GM21825 (cell line): ENCODE measurements around the gene NOX4.
"Not testable (repeated sequence)": the region's sequence is repeated elsewhere in the genome, so short reads cannot be mapped to it uniquely, and the experiment has no call there.

Experiments used
- ATAC-seq: cut with Tn5 transposase; IDR thresholded peaks from one replicate; pipeline ENCODE4 v1.9.1; 2021; ENCODE audit warnings: mild to moderate bottlenecking, moderate library complexity; ENCODE audit not compliant: unreplicated experiment

Gene NOX4

DNA sequence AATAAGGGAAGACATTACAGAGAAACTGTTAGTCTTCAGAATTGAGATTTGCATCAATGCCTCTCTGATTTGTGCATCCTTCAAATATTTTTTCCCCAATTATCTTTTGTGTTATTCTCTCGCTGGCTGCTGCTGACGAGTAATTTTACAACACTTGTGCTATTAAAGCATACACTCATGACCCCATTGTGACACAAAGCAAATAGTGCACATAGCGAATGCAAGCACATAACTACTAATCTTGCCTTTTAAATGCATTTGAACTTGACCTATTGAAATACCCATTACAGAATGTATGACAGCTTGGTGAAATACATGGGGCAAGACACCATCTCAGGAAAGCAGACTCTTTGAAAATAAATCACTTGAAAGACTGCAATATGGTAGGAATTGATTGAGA is 180.6 kb downstream of the NOX4 start:
- ATAC-seq: not testable (repeated sequence)

DNA sequence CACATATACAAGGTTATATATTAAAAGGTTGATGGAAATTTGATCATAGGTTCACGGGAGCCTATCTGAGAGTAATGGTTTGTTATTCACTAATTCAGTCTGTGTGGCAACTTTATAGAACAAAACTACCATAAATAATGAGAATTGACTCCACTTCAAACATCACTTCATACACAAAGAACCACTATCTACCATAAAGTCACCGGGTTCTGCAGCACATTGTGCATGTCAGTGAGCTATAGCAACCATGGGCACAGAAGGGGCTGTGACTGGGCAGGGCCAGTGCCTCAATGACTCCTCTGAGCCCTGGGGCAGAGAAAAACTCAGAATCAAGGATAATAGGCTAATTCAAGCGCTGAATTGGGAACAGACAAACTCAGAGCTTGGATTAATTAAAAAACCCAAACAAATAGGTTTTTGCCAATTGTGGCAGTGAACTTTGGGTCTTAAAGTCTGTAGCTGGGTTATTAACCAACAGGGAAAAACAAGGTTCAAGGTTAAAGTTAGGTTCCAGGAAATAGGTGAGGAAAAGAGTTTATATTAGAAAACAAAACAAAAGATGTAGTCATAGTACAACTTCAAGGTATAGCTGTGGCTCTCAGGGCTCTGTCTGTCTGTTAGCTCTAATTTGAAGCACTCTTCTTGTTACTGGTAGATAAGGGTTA is 181.7 kb downstream of the NOX4 start:
- not testable (repeated sequence) for ATAC-seq

DNA sequence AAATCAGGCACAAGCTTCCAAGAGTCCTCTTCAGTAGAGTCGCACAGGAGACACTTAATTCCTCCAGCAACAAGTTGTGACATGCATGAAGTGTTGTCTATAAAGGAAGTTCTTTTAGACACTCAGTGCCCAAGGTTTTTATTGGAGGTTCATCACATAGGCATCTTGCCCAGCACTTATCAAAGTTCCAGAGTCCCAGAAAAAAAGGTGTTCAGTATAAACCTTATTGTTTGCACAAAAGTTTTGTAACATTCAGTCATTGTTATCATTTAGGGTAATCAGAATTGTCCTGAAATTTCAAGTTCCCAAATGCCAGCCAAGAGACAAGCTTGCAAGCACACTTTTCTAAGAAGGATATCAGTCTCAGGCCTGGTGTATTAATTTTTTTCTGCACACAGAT is 182.9 kb downstream of the NOX4 start:
- ATAC-seq: not testable (repeated sequence)

DNA sequence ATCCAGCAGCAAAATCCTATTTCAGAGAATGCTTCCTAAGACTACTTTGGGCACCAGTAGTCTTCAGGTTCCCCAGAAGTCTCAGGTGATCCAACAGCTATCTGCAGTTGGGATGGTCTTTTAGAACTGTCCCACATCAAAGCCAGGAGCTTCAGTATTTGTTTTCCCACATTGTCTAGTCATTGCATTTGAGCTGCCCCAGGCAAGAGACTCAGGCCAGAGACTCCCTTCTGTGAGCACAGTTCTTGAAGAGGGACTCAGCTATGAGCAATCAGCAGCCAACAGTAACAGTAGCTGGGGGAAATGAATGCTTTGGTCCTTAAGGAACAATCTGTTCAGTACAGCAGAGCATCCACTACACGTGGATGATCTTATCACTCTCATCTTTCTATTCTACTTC is 188.1 kb downstream of the NOX4 start:
- ATAC-seq: not testable (repeated sequence)

DNA sequence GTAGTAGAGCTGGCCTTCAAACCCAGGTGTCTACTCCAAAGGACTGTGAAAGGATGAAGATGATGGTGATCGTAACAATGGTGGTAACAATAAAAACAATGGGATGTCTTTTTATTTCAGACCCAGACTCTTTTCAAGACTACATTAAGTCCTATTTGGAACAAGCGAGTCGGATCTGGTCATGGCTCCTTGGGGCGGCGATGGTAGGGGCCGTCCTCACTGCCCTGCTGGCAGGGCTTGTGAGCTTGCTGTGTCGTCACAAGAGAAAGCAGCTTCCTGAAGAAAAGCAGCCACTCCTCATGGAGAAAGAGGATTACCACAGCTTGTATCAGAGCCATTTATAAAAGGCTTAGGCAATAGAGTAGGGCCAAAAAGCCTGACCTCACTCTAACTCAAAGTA is 196.2 kb downstream of the NOX4 start:
- ATAC-seq: not testable (repeated sequence)

GRCh38 chr11:89293965-89294679 is 197.1 kb downstream of the NOX4 start:
- no peak for ATAC-seq

DNA sequence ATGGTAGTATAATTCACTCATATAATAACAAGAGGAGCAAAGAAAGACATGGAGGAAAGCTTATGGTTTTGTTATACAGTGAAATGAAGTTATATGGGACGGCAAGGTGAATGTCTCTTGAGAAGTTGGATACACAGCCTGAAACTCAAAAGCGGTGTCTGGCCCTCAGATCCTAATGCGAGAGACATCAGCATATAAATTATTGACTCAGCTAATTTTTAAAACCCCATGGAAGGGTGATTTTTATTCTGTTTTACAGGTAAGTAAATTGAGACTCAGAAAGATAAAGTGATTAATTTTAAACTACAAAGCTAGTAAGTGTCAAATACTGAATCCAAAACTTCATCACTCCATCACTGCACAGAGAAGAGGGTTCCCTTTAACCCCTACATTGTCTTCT is 203.2 kb downstream of the NOX4 start:
- ATAC-seq: not testable (repeated sequence)

DNA sequence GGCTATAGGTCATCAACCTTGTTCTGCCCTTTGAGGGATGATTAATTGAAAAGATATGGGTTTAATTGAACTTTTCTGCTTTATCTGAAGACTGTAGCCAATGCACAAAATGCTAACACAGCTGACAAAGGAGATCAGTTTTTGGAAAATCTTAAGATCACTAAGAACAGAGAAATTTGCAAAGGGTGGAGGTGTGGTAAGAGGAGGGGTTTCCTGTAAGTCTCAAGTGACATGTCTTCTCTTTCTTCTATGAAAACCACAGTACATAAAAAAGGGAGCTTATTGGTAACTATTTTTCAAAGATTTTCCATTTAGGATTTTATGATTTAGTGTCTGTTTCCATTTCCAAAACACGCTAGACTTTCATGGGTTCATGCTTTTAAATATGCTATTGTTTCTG is 204.6 kb downstream of the NOX4 start:
- not testable (repeated sequence) for ATAC-seq

GRCh38 chr11:89281032-89281677 is 210.0 kb downstream of the NOX4 start:
- ATAC-seq: not testable (repeated sequence)

GRCh38 chr11:89279176-89279575 is 212.0 kb downstream of the NOX4 start:
- ATAC-seq: no peak

GRCh38 chr11:89275966-89276365 is 215.2 kb downstream of the NOX4 start:
- no peak for ATAC-seq
